Gastroesophageal sphincter (tissue), 4 donors: ENCODE results near the gene MFSD2A. TPM values are rescaled to one million over a fixed set of nuclear protein-coding genes. Genes with fewer than 3 reads are reported as not detected.

Experiments
- ATAC-seq: fragments of 150-250 bp; one replicate; pipeline ENCODE4 v1.9.1; 2016; ENCODE audit warnings: mild to moderate bottlenecking, moderate library complexity
- H3K27ac ChIP-seq, 4 donors: fragments of 200-600 bp; sonication (generic) in 3 of 4; 1 replicate in 3 of 4; 2 replicates in 1 of 4; pipeline ENCODE4 v1.5.1; 2016 to 2019
- H3K27me3 ChIP-seq: fragments of 200-600 bp; sonication (generic); one replicate; pipeline ENCODE4 v1.5.1; 2019
- H3K36me3 ChIP-seq, 2 donors: fragments of 200-600 bp; sonication (generic); one replicate each; pipeline ENCODE4 v1.5.1; 2019; ENCODE audit warnings: control low read depth in 1 of 2
- H3K4me1 ChIP-seq, 3 donors: fragments of 200-600 bp; sonication (generic); 1 replicate in 2 of 3; 2 replicates in 1 of 3; pipeline ENCODE4 v1.5.1; 2016 to 2019; ENCODE audit warnings: control low read depth in 2 of 3
- H3K4me3 ChIP-seq, 2 donors: fragments of 200-600 bp; sonication (generic); one replicate each; pipeline ENCODE4 v1.5.1; 2019; ENCODE audit warnings: mild to moderate bottlenecking in 1 of 2, moderate library complexity in 1 of 2
- H3K9me3 ChIP-seq, 3 donors: fragments of 200-600 bp; sonication (generic); one replicate each; pipeline ENCODE4 v1.5.1; 2017 to 2019; ENCODE audit warnings: control low read depth in 2 of 3
- CTCF ChIP-seq, 4 experiments: fragments of 200-600 bp in 2 of 4; fragments of 450-650 bp in 2 of 4; sonication (generic) in 1 of 4; IDR thresholded peaks; one replicate each; pipeline ENCODE4 v1.5.1; 2017 to 2019; ENCODE audit warnings: antibody characterized with exemption in 4 of 4, mild to moderate bottlenecking in 2 of 4, moderate library complexity in 2 of 4
- EP300 ChIP-seq: sonication (generic); formaldehyde crosslinking; IDR thresholded peaks from one replicate; pipeline ENCODE4 v1.6.1; 2017; ENCODE audit warnings: antibody characterized with exemption, mild to moderate bottlenecking
- POLR2A ChIP-seq, 2 donors: fragments of 450-650 bp; IDR thresholded peaks; one replicate each; pipeline ENCODE4 v1.6.1; 2017; ENCODE audit warnings: antibody characterized with exemption in 2 of 2, mild to moderate bottlenecking in 2 of 2, moderate library complexity in 1 of 2
- POLR2AphosphoS5 ChIP-seq: sonication (generic); formaldehyde crosslinking; IDR thresholded peaks from one replicate; pipeline ENCODE4 v1.6.1; 2017; ENCODE audit warnings: antibody characterized with exemption
- WGBS, 2 donors: methylation state at CpG; one replicate each; pipeline ENCODE4 v1.1.5; 2018; ENCODE audit warnings: low coverage in 1 of 2; 5-methylcytosine and 5-hydroxymethylcytosine counted together
- total RNA-seq, 4 donors: library from RNA; depleted of rRNA; stranded (reverse); fragments of >200 nt; gene quantifications; one replicate each; pipeline ENCODE4 v1.1.0, GENCODE V29; 2016

MFSD2A gene
- total RNA-seq, 4 donors from 2014 or later, result 0.84 to 4.8 (median 1.4) TPM

GRCh38 chr1:39915499-39916129 lies 39.3 kb upstream of the MFSD2A start:
- no peak overlapping the region for H3K4me3 ChIP-seq
- TF ChIP-seq EP300 (no peak), POLR2AphosphoS5 (no peak), POLR2A (IDR thresholded peaks at IDR 0.05) (no peak), CTCF (IDR thresholded peaks at IDR 0.05) (no peak)
- ATAC-seq, result no peak
- no peaks in the 10 kb centered on the region for H3K36me3 ChIP-seq
- no peaks in the 10 kb centered on the region for H3K9me3 ChIP-seq
- H3K27me3 ChIP-seq, result peaks cover 13% of the 10 kb centered on the region
- no peaks in the 10 kb centered on the region for H3K4me1 ChIP-seq
- 68 to 92% methylated on average over 4 to 5 of the region's 6 CpGs for WGBS, 2 donors
- no peak overlapping the region for H3K27ac ChIP-seq

- Histone ChIP-seq H3K4me1 (peaks cover 0 to 3% (median 0%) of the 10 kb centered on the region in 3 donors), H3K36me3 (no peaks in the 10 kb centered on the region), H3K4me3 (no peak overlapping the region), H3K27ac (no peak overlapping the region), H3K9me3 (no peaks in the 10 kb centered on the region), H3K27me3 (peaks cover 9% of the 10 kb centered on the region)
- no peak for TF ChIP-seq EP300
- TF ChIP-seq POLR2AphosphoS5, result no peak
- WGBS, 2 donors, result 100% methylated on average over 1 of the region's 2 CpGs; no CpG with 5 or more reads in 1 of the 2 donors
- ATAC-seq, result no peak
These were observed 37.1 kb upstream of the MFSD2A start for GRCh38 chr1:39917825-39918224.

DNA sequence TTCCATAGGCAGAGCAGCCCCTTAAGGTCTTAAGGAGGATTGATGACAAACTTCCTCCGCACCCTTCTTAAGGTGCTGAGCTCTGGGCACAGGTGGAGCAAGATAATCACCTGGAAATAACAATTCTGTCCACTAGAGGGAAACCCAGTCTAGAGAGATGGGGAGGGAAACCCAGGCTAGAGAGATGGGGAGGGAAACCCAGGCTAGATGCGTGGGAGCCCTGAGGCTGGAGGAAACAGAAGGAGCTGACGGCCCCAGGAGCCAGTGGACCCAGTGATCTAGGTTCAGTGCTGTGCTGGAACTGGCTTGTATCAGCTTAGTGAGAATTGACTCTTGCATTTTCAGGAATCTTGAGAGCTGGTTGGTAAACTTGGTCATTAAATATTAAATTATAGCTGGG lies 35.4 kb upstream of the MFSD2A start:
- H3K9me3 ChIP-seq, result no peaks in the 10 kb centered on the region
- TF ChIP-seq POLR2A (IDR thresholded peaks at IDR 0.05), result no peak
- TF ChIP-seq POLR2AphosphoS5, result no peak
- peak in 3 of 4 experiments; percentile 48 to 71 (median 61) for TF ChIP-seq CTCF (IDR thresholded peaks at IDR 0.05)
- peak; percentile 55 for ATAC-seq
- H3K27me3 ChIP-seq, result peaks cover 15% of the 10 kb centered on the region
- H3K4me3 ChIP-seq, result no peak overlapping the region
- no peak overlapping the region for H3K27ac ChIP-seq
- H3K4me1 ChIP-seq, result peaks cover 0 to 3% (median 0%) of the 10 kb centered on the region in 3 donors
- no peaks in the 10 kb centered on the region for H3K36me3 ChIP-seq
- 12 to 21% methylated on average over 2 to 3 of the region's 3 CpGs for WGBS, 2 donors

GRCh38 chr1:39922251-39922688 lies 32.7 kb upstream of the MFSD2A start:
- no peak overlapping the region for H3K27ac ChIP-seq
- no peak for TF ChIP-seq EP300
- TF ChIP-seq CTCF (IDR thresholded peaks at IDR 0.05), result no peak
- no peak for TF ChIP-seq POLR2A (IDR thresholded peaks at IDR 0.05)
- TF ChIP-seq POLR2AphosphoS5, result no peak
- H3K4me3 ChIP-seq, result peak overlapping the region in 1 of 2 donors; percentile 16
- H3K9me3 ChIP-seq, result no peaks in the 10 kb centered on the region
- H3K4me1 ChIP-seq, result peaks cover 0 to 7% (median 3%) of the 10 kb centered on the region in 3 donors
- H3K36me3 ChIP-seq, result no peaks in the 10 kb centered on the region
- 19 to 30% methylated on average over 2 to 11 of the region's 25 CpGs for WGBS, 2 donors
- peak; percentile 51 for ATAC-seq
- H3K27me3 ChIP-seq, result peaks cover 15% of the 10 kb centered on the region

DNA sequence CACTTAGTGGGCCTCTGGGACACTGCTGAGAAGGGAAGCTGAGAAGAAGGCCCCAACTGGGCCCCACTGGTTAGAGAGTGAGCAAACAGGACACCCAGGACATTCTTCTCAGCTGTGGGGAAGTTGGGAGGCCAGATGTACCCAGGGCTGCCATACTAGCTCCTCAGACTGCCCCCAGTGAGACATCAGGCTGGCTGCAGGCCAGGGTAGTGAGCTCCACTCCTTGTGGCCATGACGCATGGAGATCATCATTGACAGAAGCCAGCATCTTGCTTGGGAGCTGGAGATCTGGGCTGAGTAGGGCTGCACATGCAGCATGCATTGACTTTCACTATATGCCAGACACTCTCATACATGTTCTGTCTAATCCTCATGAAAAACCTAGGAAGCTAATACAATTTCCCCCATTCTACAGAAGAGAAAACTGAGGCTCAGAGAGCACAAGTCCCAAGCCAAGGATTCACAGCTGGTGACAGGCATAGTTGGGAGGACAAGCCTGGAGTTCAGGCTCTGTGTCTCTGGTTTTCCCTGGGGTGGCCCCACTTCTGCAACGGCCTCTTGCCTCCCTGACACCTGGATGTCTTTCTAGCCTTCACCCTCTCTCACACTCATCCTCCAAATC lies 29.1 kb upstream of the MFSD2A start:
- H3K4me3 ChIP-seq, result no peak overlapping the region
- H3K27ac ChIP-seq, result no peak overlapping the region
- TF ChIP-seq CTCF (IDR thresholded peaks at IDR 0.05), result no peak
- no peak for TF ChIP-seq EP300
- TF ChIP-seq POLR2AphosphoS5, result no peak
- no peak for TF ChIP-seq POLR2A (IDR thresholded peaks at IDR 0.05)
- H3K36me3 ChIP-seq, result no peaks in the 10 kb centered on the region
- H3K27me3 ChIP-seq, result peaks cover 15% of the 10 kb centered on the region
- H3K4me1 ChIP-seq, result peaks cover 0 to 7% (median 3%) of the 10 kb centered on the region in 3 donors
- ATAC-seq, result no peak
- no peaks in the 10 kb centered on the region for H3K9me3 ChIP-seq
- 80% methylated on average over 1 of the region's 2 CpGs; no CpG with 5 or more reads in 1 of the 2 donors for WGBS, 2 donors
